ENCODE results near the gene LRRN3.

Gene LRRN3

GRCh38 chr7:111107579-111107978 lies 16.7 kb downstream of the LRRN3 start:
- no peak for DNase-seq

- DNase-seq: no peak
These were observed 17.1 kb downstream of the LRRN3 start for GRCh38 chr7:111108000-111108399.

DNA sequence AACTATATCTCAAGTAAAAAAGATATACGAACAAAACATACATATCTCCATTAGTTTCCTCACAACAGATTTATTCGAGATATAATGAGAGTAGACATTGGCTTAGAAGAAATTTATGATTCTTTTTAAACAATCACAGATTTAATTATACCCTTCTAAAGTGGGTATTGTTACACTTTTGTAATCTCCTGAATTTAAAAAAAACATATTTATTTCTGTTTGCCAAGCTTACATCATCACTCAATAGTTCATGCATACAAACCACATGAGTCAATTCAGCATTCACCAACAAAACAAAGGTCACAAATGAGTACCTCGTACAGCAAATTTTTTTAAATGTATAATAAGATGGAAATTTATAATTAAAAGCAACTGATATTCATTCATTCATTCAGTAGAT lies 17.6 kb downstream of the LRRN3 start:
- DNase-seq: no peak

DNA sequence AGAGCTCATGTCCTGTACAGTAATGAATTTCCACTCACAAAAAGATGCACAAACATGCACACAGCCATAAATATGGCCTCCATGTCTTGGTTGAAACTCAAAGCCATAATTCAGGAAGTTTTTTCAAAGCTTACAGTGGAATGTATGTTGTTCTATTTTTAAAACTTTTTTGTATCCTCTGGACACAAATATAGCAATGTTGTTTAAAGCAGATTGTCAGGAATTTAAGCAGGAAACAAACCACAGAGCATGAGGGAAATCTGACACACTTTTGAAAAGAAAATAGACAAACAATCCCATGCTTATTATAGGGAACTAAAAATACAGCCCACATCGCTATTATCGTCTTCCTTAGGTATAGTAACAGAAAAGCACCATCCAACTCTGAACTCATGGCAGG lies 21.5 kb downstream of the LRRN3 start:
- no peak for DNase-seq

DNA sequence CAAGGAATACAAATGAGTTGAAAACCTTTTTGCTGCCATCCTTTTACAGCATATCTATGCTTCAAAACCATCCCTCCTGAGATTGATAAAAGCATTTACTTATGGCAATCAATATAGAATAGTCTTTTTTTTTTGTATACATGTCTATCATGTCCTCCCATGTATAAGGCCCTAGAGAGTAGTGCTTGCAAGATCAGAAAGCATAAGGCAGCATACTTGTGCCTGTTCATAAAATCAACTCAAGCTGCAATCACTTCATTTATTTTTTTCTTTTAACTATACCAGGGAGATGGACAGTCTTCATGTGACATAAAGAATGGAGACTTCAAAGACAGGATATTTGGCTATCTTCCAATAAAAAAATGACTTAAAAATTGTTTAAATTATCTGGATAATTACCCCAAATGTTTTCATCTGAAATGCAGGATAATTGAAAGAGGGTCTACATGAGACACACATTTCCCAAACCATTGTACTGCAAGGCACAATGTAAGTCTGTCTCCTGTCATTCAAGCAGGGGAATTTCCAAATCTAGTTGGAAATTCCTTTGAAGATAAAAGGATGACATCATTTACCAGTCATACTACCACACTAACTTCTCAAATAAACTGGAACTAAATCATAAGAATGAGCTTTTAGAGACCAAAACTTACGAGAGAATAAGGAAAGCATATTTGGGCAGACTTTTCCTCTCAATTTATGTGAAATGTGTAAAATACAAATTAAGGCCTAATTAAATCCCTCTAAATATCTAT lies 22.5 kb downstream of the LRRN3 start:
- DNase-seq: no peak

DNA sequence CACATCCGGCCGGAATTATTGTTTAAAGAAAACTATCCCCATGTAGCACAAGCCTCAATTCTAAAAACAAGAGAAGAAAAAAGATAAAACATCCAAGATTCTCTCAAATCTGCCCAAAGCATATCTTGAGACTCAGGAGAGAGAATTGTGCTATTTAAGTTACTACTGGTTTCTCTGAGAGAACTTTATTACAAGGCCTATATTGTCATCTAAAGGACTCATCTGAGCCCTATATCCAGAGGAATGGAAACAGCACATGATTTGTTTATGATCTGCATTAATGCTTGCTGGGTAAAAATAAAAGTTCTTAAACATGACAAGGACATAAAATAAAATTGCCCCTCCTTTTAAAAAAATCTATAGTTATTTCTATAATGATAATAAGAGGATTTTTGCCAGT lies 25.0 kb downstream of the LRRN3 start:
- no peak for DNase-seq

- DNase-seq: no peak
These were observed 36.1 kb downstream of the LRRN3 start for GRCh38 chr7:111126987-111127386.

DNA sequence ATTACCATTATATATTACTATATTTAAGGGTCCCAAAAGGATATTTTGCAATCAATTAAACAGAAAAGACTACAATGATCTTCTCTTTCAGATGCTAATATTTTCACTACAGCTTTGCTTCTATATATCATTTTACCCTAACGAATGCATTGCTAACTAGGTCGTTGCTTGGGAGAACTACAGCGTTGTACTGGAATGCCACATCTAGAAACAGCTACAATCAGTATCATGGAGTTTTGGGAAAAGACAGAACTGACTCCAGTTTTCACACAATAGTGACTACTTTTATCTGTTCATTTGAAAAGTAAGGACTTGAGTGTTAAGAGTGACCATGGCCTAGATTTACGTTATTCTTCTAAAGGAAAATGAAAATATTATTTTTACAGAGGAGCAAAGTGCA lies 38.5 kb downstream of the LRRN3 start:
- no peak for DNase-seq

DNA sequence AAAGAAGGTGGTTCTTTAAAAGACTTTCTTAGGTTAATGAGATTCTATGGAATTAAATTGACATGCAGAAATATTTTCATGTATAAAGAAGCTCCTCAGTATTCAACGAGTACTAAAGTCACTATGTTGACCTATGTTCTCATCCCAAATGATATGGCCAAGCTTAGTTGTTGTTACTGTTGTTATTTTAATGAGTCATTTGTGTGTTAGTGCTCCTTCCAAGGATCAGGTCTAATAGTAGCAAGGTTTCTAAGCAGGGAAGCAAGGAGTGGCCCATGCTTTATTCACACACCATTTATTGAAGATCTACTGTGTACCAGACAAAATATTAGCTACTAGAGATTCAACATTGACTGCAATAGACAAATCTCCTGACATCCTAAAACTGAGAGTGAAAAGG lies 41.9 kb downstream of the LRRN3 start:
- no peak for DNase-seq

- peak in 1 of 2 experiments; percentile 7 for DNase-seq
These were observed 46.6 kb downstream of the LRRN3 start for GRCh38 chr7:111137296-111138192.

- DNase-seq: peak; percentile 35 to 64
These were observed 47.3 kb downstream of the LRRN3 start for GRCh38 chr7:111138193-111138569.

- no peak for DNase-seq
These were observed 47.7 kb downstream of the LRRN3 start for GRCh38 chr7:111138586-111138985.

DNA sequence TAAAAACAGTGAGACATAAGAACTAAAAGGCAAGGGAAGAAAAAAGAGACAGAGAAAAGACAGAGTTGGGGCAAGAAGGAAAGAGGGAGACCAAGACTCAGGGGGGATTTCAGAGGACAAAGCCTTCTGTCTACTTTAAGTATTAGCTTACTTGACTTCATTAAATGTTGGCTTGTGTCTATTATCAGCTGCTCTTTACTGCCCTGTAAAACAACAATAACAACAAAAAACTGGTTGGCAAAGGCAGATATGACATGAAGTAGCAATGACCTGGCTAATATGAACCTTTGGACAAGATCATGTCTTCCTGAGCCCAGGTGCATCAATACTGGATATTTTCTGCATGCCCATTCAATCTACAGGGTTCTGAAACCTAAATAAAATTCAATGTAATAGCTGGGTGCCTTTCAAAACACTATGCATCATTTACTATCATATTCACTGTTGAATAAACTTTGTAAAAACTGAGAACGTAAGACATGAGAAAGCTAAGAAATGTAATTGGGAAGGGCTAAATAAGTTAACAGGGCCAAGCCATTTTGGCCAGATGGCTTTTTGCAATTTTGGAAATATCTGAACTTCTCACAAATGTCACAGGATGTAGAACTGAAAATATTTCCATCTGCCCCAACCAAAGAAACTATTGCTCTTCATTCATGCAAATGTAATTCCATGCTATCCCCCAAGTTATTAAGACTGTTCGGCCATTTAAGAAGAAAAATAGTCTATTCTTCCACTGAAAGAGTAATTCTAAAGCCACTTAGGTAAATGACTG lies 49.4 kb downstream of the LRRN3 start:
- no peak for DNase-seq

- DNase-seq: no peak
These were observed 54.5 kb downstream of the LRRN3 start for GRCh38 chr7:111145472-111145871.

DNA sequence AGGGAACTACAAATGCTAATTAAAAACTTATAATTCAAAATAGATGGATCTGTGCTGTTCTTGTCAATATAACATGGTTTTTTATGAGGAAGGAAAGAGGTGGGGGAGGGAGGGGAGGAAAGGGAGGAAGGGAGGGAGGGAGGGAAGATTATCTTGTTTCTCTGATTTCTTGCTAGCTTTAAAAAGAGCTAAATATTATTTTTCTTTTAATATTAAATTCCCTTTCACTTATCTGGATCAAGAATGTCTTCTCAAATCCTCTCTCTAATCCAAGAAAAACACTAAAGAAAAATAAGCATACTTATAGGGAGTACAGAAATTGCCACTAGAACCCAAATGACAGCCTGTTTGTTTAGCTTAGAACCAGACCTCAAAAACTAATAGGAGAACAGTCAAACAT lies 55.2 kb downstream of the LRRN3 start:
- no peak for DNase-seq

DNA sequence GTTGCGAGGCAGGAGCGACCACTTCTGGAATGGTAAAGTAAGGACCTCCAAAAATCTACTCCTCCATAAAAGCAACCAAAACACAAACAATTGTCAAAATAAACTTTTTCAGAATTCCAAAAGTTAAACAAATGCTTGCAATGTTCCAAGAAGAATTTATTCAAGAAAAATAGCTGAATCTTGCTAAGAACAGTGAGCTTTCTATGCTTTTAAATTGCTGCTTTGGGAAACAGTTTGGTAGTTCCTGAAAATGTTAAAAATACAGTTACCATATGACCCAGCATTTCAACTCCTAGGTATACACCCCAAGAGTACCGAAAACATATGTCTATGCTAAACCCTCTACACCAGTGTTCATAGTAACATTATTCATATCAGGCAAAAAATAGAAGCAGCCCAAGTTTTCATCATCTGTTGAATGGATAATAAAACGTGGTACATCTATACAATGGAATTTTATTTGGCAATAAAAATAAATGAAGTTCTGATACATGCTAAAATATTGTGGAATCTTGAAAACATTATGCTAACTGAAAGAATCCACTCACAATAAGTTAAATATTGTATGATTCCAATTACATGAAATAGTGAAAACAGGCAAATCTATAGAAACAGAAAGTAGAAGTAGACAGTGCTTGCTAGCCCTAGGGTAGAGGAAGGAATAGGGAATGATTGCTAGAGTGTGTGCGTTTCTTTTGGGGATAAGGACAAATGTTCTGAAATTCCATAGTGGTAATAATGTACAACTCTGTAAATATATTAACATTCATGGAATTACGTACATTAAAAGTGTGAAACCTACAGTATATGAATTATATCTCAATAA lies 57.0 kb downstream of the LRRN3 start:
- no peak for DNase-seq

- no peak for DNase-seq
These were observed 59.8 kb downstream of the LRRN3 start for GRCh38 chr7:111150709-111151108.

GRCh38 chr7:111159426-111159825 lies 68.5 kb downstream of the LRRN3 start:
- DNase-seq: no peak

DNA sequence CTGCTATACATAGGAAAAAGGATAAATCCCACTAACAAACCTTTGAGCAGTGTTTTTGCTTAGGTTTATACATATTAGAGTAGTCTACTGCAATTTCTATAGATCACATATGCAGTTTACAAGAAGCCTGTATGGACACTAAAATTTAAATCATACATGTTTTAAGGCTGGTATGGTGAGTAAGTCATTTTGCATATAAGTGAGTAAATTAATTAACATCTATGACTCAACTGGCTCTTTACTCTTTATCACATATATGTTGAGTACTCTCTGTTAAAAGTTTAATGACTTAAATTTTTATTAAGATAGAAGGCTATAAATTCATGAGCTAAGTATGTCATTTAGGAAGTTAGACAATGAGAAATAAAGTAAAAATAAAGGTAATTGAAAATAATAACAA lies 69.4 kb downstream of the LRRN3 start:
- DNase-seq: no peak

DNA sequence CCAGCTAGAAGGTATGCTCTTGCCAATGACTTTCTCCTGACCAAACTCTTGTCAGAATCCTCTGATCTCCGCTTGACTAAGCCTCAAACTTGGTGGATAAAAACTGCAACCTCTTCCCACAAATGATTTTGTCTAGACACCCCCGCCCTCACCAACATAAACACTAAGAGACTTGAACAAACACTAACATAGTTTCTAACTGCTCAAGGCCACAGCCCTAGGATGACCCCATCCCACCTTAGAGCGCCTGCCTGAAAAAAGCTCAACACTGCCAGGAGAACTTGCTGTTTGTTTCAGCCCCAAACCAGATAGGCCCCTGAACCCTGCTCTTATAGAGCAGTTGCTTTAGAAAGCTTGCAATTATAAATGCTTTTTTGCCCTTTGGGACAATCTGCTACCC lies 71.8 kb downstream of the LRRN3 start:
- no peak for DNase-seq

- no peak for DNase-seq
These were observed 73.5 kb downstream of the LRRN3 start for GRCh38 chr7:111164442-111164841.

- DNase-seq: no peak
These were observed 77.3 kb downstream of the LRRN3 start for GRCh38 chr7:111168182-111168581.

Measured in stimulated activated CD4-positive, alpha-beta T cell treated with anti-CD3 and anti-CD28 coated beads, Interleukin-4, amount 100 ng/mL, for 4 hours (primary cell).